GM19324 (cell line): Measurements from ENCODE around the gene SLC1A3.
"Not testable (repeated sequence)": the region's sequence is repeated elsewhere in the genome, so short reads cannot be mapped to it uniquely, and the experiment has no call there.

ENCODE experiments used
- ATAC-seq: cut with Tn5 transposase; IDR thresholded peaks from one replicate; pipeline ENCODE4 v1.9.1; 2021; ENCODE audit warnings: mild to moderate bottlenecking, moderate library complexity; ENCODE audit not compliant: unreplicated experiment, low FRiP score

The SLC1A3 gene

DNA sequence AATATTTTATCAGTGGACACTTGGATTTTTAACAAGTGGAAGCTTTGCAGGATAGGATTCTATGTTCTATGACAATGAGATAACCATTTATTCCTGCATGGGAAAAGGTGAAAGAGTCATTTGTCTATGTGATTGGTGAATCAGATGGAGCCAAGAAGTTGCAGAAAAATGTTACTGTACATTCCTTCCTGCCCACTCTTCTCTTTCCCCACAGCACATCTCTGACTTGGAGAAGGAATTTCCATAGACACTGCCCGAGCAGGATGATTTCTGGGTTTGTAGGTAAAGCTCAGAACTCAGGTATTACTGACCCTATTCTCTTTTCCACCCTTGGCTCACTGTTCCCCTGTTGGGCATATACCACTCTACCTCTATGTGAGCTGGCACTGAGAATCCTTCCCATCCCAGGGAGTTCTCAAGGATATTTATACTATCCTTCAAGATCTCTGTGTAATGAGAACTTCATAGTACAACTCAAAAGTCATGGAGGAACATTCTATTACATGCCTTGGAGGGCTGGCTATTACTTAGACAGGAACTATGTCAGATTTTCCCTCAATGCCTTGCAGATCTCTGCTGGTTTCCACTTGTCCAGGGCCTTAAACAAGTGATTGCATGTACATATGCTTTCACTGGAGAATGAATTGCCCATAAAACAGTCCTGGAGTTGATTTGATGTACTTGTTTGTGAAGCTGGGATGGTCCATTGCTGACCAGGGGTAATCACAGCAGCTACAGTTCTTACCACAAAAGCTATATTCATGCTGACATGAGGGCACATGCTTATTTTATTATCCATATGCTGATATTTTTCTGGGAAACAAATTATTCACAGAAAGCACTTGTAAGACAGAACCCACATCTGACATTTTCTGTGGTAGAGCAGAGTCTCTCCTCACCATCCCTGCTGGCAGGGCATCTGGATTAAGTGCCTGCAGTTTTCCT, 24.1 kb downstream of the SLC1A3 start:
- no peak for ATAC-seq

DNA sequence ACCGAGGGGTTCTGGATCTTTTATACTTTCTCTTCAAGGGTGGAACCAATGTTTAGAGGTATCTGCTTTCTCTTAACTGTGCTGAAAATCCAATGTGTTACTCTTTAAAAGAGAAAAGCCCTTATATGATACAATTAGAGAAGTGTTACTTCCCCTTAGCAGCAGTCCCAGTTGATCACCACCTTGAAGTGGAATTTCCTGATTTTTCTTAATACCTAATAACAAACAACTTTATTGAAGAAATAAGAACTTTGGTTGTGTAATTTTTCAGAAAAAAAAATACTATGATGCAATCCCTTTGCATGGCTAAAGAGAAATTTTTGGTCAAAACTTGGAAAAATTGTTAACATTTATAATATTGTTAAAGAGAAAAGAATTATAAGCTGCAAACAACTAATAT, 24.7 kb downstream of the SLC1A3 start:
- ATAC-seq = no peak

DNA sequence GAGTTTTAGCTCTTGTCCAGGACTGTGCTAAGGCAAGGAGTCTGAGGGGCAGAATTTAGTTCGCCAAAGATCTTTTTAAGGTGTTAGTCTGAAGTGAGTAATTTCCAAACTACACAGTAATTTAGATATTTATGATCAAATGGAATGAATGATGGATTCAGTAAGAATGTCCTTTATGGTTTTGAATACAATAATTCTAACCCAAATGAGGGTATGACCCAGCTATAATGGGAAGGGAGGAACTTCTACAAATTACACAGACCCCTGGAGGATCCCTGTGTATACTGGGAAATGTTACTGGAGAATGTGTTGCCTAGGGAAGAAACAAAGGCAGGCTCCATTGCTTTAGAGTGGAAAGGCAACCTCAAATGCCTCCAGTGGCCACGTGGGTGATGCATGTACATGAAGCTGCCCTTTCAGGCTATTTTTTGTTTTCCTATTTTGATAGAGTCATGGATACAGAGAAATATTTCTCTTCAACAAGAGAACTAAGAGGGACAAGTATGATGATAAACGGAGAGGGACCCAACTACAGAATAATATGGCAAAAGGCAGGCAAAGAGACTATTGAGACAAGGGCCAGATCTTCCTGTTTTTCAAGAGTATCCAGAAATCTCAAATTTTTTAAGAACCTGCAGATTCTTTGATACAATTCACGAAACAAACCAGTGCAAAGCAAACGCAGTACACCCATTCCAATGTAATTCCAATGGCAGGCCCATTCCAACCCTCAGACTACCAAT, 25.4 kb downstream of the SLC1A3 start:
- no peak for ATAC-seq

DNA sequence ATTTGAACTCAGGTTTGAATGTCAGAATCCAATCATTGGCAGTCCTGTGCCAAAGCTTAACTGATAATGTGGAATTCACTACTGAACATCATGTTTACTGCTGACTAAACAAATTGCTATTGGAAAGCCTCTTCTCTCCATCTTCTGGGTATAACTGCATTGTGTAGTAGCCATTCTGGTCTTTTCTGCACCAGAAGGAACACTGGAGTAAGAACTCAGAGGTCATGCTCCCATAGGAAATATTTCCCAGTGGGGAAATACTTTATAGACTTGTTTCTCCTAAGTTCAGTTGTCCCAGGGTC, 25.9 kb downstream of the SLC1A3 start:
- ATAC-seq = no peak

DNA sequence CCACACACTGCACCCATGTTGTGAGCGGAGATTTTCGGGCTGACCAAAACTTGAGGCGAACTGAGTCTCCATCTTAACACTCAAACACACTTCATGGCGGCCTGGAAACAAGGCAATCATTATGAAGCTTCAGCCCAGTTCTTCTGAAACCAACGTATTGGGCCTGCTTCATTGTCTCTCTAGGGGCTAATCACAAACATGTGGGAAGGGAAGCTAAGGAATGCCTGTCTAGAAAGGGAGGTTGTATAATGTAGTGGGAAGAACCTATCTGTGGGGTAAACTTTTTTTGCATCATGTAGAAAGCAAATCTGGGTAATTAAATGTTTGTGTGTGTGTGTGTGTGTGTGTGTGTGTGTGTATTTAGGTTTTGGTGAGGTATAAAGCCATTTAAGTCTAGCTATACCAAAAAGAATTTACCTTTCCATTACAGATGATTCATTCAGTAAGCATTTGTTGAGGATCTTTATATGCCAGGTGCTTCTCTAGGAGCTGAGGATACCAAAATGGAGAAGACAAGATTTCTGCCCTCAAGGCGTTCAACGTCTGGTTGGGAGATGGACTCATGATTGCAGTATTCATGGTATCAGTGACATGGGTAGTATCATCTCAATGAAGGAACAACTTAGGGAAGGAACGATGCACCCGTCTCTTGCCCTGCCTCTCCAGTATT, 29.4 kb downstream of the SLC1A3 start:
- no peak for ATAC-seq

DNA sequence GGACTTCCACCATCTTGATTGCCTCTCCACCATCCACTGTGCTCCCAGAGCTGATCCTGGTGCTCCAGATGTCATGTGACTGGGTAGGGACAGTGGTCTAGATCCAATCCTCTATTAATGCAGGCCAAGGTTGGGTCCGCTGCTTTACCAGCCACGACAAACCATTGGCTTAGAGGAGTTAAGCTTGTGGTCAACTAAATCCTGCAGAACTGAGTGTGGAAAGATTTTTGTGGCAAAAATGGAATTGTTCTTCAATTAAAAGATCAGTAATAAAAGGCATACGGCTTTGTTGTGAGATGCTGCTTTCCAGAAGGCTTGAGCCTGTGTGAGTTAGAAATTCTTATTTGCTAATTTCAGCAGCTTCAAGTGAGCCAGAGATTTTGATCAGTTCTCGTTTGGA, 30.7 kb downstream of the SLC1A3 start:
- no peak for ATAC-seq

DNA sequence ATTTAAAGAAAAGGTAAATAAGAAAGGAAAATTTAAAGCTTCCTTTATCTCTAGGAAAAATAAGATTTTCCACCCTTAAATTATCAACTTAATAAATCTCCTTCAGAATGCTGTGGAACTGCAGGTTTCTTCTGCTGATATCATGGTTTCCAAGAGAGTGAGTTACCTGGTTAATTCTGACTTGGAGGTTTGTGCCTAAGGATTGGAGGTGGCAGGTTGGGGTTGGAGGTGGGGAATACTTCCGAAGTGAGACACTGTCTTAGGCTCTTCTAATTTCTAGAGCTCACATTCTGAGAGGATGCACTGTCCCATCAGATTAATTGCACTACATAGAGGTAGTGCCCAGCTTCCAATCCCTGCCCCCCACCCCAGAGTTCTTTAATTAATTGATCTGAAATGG, 31.1 kb downstream of the SLC1A3 start:
- no peak for ATAC-seq

DNA sequence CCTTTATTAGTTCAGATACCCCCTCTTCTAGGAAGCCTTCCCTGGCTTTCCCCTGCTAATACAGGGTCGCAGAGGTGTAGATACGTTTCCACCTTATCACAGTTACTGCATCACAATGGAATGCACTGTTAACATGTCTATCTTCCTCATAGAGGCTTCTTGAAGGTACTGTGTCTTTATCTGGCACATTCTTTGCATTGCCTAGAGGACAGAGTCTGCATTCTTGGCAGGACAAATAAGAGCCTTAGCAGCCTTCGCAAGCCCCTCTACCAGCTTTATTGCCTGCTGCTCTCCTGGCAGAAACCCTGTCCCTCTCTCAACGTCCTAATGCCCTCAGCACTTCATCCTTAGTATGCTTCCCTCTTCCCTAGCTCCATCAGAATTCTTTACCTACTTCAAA, 31.6 kb downstream of the SLC1A3 start:
- no peak for ATAC-seq

DNA sequence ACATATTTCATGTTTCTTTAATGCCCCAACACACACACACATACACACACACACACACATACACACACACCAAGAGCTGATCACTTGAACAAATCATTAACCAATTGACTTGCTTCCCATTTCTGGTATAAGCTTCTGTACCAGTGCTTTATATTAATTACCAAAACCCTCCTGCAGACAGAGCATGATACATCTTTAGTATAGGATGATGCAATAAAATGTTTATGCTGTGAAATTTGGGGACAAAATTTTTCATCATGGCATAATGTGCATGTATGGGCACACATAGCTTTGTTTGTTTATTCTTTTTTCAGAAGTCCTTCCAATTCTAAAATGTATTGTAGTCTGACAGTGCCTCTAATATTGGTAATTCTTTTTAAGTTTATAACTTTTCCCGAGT, 34.5 kb downstream of the SLC1A3 start:
- no peak for ATAC-seq

DNA sequence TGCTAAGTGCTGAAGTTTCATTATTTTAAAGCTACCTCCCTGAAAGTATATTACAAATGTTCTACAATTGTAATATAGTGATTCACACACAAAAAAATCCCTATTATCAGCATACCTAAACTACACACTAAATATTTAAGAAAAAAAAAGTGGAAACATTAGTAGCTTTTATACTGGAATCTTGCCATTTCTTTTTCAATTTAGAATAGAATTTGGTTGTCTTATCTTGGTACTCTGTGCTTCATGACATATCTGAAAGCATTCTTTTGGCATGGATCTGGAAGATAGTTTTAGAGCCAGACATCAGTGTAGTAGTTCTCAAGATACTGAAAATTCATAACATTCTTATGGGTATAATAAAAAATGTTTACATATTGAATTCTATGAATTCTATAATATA, 35.0 kb downstream of the SLC1A3 start:
- no peak for ATAC-seq

DNA sequence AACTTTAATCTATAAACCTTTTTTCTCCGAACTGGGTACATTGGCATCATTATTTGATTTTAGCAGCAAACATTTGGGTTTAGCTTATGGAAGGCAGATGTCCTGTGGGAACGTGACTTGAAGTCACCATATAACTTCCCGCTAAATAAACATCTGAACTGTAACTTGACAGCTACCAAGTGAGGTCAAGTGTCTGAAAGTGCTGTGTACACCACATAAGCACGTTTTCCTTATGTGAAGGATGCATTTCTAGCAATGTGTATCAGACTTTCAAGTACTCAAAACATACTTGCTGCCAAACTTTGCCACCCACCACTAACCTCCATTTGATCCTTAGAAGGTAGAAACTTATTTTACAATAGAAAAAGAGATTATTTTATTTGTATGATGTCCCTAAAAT, 35.7 kb downstream of the SLC1A3 start:
- no peak for ATAC-seq

DNA sequence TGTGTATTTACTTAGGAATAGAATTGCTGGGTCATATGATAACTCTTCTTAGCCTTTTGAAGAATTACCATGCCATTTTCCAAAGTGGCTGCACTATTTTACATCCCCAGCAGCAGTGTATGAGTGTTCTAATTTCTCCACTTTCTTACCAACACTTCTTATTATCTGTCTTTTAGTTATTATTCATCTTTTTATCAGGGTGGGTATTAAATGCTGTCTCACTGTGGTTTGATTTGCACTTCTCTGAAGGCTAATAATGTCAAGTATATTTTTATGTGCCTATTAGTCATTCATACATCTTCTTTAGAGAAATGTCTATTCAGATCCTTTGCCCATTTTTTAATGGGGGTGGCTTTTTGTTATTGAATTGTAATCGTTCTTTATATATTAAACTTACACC, 36.8 kb downstream of the SLC1A3 start:
- no peak for ATAC-seq

DNA sequence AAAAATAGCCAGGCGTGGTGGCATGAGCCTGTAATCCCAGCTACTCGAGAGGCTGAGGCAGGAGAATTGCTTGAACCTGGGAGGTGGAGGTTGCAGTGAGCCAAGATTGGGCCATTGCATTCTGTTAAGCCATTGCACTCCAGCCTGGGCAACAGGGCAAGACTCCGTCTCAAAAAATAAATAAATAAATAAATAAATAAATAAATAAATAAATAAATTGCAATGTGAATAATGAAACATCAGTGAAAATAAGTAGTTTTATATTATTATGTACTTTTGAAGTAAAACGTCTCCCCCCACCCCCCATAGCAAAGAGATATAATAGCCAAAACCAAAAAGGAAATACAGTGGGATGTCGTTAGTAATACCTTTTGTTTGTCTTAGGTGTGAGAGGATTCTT, 37.4 kb downstream of the SLC1A3 start:
- ATAC-seq = not testable (repeated sequence)

DNA sequence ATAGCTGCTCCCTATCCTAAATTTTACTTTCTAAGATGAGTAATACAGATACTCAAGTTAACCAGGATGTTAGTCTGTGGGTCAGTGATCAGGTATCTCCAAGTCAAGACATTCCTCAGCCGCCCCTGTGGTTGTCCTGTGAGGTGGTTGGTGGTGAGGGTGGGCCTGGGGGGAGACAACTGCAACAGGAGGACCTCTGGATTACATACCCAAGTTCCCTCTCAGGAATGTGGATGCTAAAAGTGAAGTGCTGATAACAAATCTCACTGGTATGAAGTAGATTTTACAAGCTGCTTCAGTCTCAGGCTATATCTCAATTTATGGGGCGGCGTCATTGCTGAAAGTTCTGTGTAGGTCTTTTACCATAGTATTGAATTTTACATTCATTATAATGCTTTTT, 38.3 kb downstream of the SLC1A3 start:
- ATAC-seq = no peak

DNA sequence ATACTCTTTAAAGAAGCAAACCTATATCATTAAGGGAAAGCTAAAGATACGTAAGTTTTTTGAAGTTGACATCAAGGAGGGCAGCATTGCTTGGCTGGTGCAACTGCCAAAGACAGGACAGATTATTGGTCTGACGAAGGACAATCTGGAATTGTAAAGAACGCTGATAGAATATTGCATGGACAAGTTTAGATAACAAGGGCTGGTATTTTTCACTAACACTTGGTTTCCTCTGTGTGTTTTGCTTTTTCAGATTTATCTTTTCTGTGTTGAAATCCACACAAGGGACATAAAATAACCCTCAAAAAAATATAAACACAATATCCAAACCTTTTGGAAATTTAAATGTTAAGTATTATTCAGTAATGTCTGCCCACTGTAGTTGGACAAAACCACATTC, 39.7 kb downstream of the SLC1A3 start:
- no peak for ATAC-seq

DNA sequence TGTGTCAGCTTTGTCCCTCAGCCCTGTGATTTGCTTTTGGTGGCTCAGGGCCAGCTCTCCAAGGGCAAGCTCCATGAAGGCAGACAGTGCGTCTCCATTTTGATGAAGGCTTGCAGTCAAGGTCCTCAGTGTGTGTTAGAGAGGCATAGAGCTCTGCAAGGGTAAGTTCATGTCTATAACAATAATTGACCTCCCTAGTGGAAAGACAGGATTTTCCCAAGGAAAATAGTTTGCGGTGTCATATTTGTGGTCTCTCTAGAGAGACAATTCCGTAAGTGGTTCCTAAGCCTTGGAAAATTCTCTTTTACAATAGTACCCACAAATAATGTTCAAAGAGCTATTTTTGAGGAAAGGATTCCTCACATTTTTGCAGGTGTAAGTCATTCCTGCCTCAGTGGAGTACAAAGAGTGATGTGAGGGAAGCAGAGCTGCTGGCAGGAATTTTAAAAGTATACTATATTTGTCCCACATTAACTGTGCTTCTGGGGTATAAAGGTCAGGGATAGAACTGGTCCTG, 40.2 kb downstream of the SLC1A3 start:
- no peak for ATAC-seq

DNA sequence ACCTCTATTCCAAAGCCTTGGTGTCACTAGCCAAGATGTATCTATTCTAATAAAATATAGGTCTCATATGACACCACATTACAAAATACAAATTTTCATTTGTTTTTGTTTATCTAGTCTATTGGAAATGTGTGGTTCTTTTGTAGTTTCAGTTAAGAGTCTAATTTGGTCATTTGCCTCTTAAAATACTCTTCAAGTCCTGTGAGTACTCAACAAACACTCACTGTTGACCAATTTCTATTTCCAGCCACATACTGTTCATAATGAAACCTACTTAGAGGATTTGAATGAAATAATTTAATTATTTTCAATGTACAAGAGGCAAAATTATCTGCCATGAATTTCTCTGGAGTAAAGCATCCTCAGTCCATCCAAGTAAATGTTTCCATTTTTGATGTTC, 40.6 kb downstream of the SLC1A3 start:
- no peak for ATAC-seq

DNA sequence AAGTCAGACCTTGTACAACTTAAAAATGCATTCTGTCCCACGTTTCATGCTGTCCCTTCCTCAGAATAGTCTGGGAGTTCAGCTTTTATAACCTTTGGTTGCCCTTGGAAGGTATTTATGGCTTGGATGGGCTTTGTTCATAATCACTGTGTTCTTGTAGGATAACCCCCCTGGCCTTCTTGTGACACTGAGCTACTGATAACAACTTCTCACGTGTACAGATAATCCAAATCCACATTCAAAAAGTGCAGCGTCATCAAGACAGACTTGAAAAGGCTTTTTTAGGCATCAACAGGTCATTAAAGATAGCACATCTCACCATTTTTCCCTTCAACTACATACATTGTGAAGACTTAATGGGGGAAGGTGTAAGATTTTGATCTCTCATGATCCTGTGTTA, 42.0 kb downstream of the SLC1A3 start:
- ATAC-seq = no peak

DNA sequence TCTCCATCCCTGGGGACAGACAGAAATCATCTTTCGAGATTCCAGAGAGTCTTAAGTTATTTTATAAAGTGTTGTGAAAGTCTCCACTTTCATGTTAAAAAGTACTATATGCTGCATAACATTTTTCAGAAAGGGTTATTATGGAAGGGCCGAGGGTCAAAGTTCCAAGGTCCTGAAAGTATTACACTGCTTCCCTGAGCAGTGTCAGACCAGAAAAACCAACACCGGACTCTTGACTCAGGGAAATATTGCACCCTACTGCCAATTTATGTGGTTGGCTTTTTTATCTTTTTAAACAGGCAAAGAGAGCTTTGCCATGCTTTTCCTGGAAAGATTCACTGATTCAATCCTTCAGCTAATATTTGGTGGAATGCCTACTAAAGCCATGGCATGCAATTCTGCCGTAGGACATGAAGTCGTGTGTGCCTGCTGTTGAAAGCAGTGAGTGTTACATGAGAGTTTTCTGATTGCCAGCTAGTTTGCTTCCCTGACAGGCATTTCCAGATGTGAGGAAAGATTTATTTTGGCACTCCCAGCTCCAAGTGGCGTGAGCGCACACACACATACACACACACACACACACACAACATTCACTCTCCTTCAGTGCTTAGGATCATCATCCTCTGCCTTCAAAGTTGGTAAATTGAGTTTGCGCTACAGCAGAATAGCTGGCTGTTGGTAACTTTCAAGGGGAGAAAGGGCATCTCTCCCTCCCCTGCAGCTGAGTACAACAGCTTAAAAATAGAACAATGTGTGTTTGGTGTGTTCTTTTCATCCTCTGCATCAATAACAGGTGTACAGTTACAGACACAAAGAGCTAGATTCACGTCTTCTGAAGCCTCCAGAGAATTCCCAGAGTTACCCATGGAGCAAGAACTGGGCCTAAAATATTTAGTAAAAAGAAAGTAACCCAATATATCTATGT, 45.6 kb downstream of the SLC1A3 start:
- ATAC-seq = no peak

DNA sequence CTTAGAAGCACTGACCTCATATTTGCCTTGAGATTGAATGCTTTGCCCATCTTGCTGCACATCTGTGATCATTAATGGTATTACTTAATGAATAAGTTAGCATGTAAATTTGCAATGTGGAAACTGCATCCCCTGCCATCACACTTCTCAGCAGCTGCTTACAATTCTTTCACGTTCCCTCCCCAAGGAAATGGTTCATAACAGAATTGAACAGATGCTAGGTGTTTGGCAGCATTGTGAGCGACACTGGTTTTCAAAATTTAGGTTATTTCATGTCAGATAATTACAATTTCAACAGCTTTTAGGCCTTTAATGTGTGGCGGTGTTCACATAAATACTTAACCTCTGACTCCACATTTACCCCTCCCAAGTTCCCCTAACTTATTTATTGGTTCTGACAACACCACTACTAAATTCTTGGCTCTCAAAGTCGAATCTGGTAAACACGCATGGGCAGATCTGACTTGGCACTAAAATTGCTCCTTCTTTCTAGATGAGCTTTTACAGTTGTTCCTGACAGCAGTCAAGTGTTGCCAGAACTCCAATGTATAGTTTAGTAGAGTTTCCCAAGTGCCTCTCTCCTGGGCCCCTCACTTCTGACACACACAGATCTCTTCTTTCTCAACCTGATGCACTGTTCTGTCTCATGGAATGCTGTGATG, 46.8 kb downstream of the SLC1A3 start:
- ATAC-seq = no peak
